ENCODE results near the gene GOLT1A.

Gene GOLT1A

DNA sequence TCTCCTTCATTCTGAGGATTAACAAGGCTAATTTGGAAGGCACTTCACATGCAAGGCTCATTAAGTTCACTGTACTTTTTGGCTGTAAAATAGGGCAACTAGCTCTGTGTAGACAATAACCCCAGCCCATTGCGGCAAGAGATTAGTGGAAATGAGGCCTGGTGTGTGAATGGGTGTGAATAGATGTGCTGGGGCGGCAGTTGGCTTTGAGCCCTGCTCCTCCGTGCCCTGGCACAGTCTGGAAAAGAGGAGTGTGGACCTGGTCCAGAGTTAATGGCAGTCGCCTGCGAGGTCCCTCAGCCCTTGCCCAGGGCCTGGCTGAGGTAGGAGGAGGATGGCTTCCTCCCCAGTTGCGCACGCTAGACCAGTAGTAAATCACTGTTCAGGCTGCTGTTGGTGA lies 22.3 kb downstream of the GOLT1A start:
- DNase-seq (ENCODE audit: low spot score), result no peak

DNA sequence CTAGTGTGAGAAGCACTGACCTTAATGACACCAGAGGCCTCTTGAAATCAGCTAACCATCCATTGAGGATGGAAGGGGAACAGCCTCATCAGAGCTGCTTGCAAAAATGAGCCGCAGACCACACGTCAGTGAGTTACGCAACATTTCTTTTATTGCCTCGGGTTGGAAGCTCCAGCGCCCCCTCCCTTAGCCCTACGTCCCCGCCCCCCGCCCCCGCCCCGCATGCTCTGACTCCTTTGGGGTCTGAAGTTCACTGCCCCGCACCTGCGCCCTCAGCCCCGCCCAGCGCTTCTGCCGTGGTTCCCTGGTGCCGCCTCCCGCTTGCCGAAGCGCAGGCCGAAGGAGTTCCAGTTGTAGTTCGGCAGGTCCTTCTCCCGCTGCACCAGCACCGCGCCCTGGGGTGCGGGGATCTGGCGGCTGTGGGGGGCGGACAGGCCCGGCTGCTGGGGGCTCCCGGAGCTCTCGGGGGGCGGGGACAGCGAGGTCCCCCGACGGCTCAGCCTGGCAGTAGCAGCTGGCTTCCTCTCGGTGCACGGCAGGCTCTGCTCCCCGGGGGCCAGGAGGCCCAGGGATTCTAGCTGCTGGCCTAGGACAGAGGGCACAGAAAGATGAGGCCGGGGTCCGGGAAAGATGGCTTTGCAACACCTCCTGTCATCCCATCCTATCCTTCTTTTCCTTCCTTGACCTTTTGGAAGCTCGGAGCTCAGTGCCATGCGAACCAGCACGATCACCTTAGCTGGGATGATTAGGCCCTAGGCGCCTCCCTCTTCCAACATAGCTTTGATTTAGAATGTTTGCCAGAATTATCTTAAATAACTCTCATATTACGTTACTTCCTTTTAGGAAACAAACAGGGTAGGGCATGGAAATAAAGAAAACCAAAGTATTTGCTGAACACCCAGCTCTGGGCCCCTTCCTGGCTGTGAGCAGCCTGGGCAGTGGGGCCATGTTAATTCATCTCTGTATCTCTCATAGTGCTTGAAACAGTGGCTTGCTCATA lies 23.3 kb downstream of the GOLT1A start:
- peak; percentile 41 for DNase-seq (ENCODE audit: low spot score)

DNA sequence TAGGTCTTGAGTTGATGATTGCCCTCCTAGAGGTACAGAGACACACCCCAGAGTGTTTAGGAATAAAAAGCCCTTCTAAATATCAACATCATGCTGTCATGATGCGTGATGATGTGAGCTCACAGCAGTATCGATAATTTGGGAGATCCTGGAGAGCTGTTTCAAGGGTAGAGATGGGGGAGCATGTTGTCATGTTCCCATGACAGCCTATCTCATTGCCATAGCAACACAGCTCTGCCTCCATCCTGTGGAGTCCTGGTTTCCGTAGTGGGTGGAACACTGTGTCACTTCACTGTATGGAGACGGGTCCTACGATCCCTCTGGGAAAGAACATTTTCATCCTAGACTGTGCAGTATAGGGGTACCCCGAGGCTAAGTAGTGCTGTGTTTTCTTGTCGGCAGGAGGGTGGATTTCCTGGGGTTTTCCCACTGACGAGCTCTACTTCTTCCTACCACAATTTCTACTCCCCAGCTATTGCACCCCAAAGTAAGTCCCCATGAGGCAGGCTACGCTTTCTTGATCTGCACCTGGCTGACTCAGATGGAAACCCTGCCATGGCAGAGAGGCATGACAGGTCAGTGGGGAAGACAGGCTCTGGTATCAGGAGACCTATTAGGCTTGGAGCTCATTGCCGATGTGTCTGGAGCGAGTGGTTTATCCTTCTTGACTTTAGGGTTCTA lies 24.7 kb downstream of the GOLT1A start:
- no peak for DNase-seq (ENCODE audit: low spot score)

DNA sequence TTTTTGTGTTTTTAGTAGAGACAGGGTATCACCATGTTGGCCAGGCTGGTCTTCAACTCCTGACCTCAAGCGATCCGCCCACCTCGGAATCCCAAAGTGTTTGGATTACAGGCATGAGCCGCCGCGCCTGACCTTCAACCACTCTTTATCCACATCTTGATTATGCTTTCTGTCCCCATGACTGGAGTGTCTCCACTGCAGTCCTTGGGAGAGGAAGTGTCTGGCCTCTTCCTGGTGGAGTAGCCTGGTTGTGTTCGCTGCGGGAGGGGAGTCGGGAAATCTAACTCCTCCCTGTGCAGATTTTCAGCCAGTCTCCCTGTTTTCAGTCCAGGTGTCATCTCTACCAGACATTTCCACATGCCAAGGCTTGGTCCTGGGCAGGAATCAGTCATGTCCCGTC lies 27.2 kb downstream of the GOLT1A start:
- DNase-seq (ENCODE audit: low spot score), result no peak

DNA sequence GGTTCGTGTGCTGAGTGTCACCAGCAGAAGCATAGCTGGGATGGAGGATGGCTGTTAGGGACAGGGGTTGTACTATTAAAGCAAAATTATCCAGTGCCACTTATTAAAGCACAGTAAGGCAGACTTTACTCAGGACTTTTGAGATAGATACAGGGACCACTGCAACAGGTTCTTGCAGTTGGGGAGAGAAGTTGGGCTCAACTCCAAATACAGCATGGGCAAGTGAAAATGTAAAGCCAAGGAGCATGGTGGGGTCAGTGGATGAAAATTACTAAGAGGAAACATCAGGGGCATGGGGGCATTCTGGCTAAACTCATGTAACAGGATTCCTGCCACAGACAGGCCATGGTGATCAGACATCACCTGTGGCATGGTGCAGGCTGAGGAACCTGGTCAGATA lies 32.7 kb downstream of the GOLT1A start:
- DNase-seq (ENCODE audit: low spot score), result no peak

DNA sequence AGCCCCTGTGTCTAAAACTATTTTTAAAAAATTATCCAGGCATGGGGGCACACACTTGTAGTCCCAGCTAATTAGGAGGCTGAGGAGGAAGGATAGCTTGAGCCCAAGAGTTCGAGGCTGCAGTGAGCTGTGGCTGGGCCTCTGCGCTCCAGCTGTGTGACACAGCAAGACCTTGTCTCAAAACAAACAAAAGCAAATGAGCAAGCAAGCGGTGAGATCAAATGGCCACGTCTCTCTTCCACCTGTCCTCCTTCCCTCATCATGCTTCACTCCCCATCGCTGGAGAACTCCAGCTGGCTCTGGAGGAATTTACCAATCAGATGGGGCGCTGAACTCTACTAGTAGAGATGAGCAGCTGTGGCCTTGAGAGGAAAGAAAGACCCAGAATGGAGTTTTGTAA lies 33.7 kb downstream of the GOLT1A start:
- no peak for DNase-seq (ENCODE audit: low spot score)

DNA sequence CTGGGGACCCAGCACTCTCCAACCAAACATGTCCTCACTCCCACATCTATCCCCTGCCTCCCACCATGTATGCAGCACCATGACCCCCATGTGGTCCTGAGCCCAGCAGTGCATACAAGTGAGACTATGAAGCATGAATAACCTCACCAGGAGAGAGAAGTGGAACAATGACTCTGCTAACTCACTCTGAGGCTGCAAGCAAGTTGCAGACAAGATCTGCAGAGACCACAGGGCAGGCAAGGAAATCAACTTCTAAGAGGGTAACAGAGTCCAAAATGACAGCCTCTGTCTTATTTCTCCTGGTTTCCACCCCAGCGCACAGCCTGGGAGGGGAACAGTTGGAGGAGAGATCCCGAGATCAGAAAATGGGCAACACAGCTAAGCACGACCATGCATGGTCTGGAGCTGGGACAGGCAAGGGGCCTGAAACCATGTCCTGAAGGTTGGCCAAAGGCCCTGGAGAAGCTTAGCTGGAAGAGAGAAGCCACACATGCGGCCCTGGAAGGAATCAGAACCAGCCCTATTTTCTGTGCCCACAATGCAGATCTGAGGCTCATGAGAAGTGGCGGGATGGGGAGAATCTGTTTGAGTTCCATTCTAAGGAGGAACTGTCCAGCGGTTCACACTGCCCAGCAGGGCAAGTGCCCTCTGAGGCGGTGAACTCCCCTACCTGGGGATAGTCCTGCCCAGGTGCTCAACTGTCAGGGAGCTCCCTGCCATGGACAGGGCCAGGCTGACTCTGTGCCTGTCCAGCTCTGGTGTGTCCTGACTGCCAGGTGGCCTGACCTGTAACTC lies 35.1 kb downstream of the GOLT1A start:
- DNase-seq (ENCODE audit: low spot score), result no peak

DNA sequence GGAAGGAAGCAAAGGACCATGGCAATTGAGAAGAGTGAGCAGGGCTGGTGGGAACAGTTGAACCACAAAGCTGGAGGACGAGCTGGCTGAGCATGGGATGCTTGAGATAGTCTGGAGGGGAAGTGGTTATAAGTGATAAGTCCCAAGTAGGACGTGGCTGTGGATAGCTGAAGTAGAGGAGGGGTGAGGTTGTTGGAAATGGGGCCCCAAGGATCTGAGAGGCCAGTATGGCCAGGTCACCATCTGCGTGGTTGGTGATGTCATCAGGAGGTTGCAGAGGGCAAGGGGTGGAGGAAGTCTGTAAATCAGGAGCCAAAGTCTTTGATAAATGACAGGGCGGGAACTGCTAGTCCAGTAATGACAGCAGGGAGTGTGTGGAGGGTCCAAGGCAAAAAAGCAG lies 36.7 kb downstream of the GOLT1A start:
- DNase-seq (ENCODE audit: low spot score), result no peak

DNA sequence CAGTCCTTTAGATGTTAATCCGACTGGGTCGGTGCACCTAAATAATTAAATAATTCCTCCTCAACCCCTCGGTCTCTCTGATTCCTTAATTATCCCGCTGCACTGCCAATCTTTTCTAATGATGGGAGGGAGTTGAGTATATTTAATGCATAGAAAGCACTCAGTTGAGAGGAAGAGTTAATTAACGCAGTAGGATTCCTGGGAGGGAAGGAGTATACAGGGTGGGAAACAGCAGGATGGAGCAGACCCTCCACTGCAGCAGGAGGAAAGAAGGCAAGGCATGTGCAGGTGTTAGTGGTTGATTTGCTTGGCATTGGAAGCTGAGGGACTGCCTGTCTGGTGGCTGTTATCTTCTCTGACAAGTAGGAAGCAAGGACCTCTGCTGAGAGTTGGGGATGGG lies 37.7 kb downstream of the GOLT1A start:
- DNase-seq (ENCODE audit: low spot score), result no peak

DNA sequence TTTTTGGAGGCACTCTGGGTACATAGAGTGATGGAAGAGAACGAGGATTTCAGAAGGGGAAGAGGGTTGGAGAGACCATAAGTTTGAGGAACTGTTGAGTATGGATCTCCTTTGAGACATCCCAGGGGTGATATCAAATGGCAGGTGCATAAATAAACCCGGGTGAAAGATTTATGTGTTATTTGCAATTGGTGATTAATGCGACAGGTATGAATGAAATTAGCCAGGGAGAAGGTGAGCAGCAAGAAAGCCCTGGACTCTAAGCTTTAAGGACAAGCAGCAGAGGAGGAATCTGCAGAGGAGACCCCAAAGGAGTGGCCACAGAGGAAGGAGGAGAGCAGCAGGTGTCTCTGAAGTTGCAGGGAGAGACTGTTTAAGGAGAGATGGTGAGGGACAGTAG lies 38.8 kb downstream of the GOLT1A start:
- DNase-seq (ENCODE audit: low spot score), result no peak

DNA sequence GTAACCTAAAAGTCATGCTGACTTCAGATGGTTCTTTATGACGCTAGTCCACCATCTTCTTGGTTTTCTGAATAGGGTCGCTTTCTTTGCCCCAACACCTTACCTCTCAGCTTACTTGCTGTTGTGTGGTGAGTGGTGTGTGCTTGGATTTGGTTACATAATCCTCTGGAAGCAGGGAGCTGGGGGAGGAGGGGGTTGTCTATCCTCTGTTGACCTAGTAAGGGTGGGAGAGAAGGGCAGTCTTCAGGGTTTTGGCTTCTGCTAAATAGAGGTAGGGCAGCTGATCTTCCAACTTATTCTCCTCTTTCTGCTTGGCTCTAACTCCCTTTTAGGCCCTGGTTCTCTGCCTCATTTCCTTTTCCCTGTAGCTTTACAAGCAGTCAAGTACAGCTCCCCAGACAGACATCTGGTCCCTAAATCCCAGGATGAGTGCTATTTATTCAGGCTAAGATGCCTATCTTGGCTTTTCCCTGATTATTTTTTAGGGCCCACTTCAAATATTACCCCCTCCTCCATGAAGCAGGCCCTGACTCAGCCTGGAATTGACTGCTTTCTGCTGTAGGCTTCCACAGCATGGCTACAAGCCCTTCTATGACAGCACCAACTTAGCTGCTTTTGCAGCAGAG lies 41.3 kb downstream of the GOLT1A start:
- no peak for DNase-seq (ENCODE audit: low spot score)

DNA sequence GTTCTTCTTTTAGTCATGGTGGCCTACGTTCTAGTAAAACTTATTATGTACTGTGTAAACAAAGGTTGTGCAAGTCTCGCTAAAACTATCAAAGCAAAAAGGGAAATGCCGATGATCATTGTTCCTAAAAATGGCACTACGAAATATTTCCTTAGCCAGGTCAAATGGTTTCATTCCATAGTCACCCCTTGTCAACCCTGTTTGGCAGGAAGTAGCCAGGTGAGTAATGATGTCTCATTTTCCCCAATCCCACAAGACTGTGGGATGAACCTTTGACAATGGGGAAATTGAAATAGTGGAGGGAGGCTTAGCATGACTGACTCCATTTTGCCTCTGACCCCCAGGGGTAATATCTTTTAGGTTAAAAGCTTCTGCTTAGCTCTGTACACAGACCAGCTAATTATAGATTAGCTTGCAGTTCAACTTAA lies 42.0 kb downstream of the GOLT1A start:
- no peak for DNase-seq (ENCODE audit: low spot score)

DNA sequence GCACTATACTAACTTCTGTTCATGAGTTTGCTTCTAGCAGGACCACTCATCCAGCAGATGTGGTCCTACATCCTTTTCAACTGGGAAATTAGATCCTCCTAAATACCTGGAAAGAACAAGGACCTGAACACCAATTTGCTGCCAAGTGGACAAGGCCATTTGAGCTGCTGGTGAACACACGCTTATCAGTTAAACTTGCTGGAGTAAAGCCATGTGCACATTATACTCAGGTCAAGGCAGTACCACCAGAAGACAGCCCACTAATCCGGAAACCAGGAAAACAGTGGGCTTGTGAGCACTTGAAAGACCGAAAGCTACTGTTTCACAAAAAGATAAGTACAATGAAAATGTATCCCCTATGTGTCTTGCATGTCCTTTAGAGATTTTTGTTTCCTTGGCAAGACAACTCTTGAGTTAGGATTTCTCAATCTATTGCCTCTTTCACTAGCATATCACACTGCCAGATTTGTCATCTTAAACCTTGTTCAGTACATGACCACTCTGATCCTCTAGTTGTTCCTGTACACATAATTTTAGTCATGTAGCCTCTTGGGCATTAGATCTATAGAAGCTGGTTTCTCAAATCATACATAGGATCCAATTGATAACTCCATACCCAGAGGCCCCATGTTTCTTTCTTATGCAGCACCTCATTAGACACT lies 43.2 kb downstream of the GOLT1A start:
- no peak for DNase-seq (ENCODE audit: low spot score)

DNA sequence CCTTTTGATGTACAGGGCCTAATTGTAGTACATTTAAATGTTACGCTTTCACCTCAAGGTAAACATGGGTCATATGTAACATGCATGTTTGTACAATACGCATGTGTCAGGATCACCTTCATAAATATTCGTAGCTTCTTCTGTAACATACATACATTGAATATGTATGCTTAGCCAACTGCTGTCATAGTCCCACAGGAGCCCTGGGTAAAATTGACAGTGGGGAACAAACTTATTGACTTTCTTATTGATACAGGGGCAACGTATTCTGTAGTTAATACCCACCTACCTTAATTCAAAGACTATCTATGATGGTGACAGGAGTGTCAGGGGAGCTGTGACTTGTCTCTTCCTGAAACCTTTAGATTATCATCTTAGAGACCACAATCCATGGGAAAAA lies 43.9 kb downstream of the GOLT1A start:
- no peak for DNase-seq (ENCODE audit: low spot score)

DNA sequence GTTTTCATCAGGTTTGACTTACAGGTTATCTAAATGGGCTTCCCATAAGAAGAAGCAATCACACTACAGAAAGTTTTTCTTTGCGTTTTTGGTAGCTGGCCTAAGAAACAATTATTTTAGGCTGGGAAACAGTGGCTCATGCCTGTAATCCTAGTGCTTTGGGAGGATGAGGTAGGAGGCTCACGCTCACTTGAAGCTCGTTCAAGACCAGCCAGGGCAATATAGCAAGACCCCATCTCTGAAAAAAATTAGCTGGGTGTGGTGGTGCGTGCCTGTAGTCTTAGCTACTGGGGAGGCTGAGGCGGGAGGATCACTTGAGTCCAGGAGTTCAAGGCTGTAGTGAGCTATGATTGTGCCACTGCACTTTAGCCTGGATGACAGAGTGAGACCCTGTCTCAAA lies 46.1 kb downstream of the GOLT1A start:
- no peak for DNase-seq (ENCODE audit: low spot score)

DNA sequence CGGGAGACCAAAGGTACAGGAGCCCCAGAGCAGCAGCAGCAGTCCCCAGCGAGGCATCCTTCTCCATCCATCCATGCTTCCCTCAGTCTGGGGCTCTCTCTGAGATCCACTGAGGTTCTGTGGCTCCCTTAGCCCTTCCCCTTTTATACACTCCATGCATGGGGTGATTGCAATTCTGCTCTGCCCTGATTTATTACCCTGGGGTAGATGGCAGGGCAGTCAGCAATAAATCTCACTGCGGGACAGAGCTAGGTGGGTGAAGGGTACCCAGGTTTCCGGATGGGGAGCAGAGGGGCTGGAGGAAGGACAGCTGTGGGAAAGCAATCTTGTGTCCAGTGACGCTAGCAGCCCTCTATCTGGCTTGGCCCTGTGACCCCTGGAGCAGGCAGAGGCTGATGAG lies 47.6 kb downstream of the GOLT1A start, which contains the start of gene REN:
TSS of gene REN (minus strand) at position 119 of the 400 bp plus-strand sequence. CDS start at position 75, 44 bp downstream.
- no peak for DNase-seq (ENCODE audit: low spot score)

DNA sequence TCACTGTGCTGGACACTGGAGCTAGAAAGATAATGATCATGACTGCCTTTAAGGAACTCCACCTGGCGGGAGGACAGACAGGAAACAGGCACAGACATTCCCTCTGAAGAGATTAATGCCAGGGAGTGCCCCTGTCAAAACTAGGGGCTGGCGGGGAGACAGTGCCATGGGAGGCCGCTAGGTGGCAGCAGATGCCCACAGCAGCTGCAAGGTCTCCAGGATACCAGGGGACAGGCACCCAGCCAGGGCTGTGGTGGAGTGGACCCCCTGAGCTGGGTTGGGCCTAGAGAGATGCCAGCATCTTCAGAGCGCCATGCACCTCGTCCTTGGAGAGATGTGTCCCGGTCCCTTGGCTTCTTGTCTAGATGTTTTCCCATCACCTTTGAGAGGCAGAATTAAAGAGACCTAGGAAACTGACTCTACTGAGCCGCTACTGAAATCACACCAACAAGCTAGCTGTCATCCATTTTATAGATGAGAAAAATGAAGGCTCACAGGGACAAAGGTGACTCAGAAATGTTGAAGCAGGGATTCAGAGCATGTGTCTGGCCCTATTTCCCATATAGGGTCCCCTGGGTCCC lies 51.2 kb downstream of the GOLT1A start:
- DNase-seq (ENCODE audit: low spot score), result peak; percentile 87

DNA sequence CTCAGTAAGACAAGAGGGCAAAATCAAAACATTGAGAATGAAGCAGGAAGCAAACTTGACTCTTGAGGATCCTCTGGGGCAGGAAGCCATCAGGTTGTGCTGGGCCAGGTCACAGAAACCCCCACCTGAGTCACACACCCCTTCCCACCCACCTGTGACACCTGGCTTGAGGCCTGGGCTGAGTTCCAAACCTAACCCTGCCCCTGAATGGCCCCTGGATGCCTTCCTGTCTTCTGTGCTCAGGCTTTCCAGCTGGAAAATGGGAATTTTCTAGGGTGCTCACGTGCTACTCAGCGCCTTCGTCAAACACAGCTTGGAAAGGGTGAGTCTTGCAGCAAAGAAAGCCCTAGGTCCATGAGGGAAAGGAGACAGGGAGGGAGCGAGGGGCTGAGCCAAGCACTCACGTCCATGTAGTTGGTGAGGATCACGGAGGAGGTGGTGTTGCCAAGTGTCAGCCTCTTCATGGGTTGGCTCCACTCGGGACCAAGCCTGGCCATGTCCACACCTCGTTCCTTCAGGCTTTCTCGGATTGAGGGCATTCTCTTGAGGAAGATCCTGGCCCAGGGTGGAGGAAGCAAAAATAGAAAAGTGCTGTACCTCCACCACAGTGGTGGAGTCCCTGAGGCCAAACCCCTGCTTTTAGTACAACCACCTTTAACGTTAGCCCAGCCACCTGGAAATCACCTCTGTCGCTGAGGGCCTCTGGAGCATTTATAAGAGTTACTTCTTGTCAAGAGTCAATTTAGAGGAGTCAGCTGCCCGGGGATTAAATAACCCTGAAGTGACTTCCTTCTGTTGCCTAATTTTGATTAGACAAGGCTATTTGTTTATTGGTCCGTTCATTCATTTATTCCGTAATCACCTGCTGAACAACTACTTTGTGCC lies 51.9 kb downstream of the GOLT1A start:
- no peak for DNase-seq (ENCODE audit: low spot score)

DNA sequence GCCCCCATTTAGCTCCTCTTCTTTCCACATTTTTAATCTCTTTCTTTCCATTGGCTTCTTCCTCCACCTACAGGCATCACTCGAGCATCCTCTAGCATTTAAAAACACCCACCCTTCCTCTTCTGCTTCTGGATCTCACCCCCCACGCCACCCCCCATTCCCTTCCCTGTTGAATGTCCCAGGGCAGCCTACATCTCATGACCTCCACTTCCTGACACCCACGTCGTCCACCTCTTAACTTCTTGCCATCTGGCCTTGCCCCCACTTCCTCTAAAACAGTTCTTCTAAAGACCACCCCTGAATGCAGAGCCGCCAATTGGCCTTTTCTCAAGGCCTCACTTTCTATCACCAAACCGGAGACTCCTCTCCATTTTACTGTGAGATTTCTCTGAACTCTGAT lies 55.8 kb downstream of the GOLT1A start:
- no peak for DNase-seq (ENCODE audit: low spot score)

DNA sequence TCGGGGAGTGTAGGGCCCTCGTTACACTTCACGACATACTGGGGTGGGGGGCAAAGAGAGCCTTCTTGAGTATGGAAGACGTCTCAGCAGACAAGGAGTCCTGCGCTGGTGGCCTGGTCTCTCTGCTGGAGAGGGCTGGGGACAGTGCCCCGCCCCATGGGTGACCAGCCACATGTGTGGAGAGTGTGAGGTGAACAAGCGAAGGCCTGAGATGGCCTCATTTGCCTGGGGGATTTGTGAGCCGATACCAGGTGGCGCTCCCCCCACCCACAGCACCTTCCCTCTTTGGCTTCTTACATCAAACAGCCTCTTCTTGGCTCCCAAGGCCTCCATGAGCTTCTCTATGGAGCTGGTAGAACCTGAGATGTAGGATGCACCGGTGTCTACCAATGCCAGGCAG lies 57.9 kb downstream of the GOLT1A start:
- no peak for DNase-seq (ENCODE audit: low spot score)

All from HuH-7.5 (cell line).